K562 (cell line): Measurements from ENCODE around the gene SANBR.

Experiments
- EZH2 ChIP-seq: IDR thresholded peaks from 2 replicates; pipeline ENCODE4 v1.6.1; 2012; ENCODE audit warnings: low read depth, mild to moderate bottlenecking, inconsistent platforms, low read length, borderline replicate concordance
- IRF2 ChIP-seq: sonication (generic); formaldehyde crosslinking; IDR thresholded peaks from 2 replicates; pipeline ENCODE4 v1.8.1; 2022; ENCODE audit warnings: mild to moderate bottlenecking, missing genetic modification reagents
- YY1 ChIP-seq, 3 experiments: IDR thresholded peaks; 2 replicates each; pipeline ENCODE4 v1.6.1; 2011; ENCODE audit warnings: low read length in 2 of 3, mild to moderate bottlenecking in 2 of 3, moderate library complexity in 2 of 3, borderline replicate concordance in 1 of 3, control low read depth in 1 of 3, low read depth in 1 of 3; ENCODE audit not compliant: insufficient read depth in 3 of 3, insufficient replicate concordance in 2 of 3, control insufficient read depth in 1 of 3, insufficient read length in 1 of 3; ENCODE audit errors: extremely low read depth in 1 of 3

GRCh38 chr2:61114147-61114546 lies 48.5 kb downstream of the SANBR start:
- no peak for TF ChIP-seq YY1 (IDR thresholded peaks at IDR 0.05; ENCODE audit: borderline replicate concordance in 1 of 3, control insufficient read depth in 1 of 3, extremely low read depth in 1 of 3, insufficient read depth in 3 of 3, insufficient read length in 1 of 3, insufficient replicate concordance in 2 of 3, low read depth in 1 of 3, low read length in 2 of 3)
- no peak for TF ChIP-seq IRF2 (CRISPR knock-in tag)
- no peak for TF ChIP-seq EZH2
